ENCODE data around the gene TBX4. TPM values are rescaled to one million over a fixed set of nuclear protein-coding genes. Genes with fewer than 3 reads are reported as not detected.

TBX4 gene
- total and polyA plus RNA-seq, 12 donors: 0.03 TPM; not detected in 11

DNA sequence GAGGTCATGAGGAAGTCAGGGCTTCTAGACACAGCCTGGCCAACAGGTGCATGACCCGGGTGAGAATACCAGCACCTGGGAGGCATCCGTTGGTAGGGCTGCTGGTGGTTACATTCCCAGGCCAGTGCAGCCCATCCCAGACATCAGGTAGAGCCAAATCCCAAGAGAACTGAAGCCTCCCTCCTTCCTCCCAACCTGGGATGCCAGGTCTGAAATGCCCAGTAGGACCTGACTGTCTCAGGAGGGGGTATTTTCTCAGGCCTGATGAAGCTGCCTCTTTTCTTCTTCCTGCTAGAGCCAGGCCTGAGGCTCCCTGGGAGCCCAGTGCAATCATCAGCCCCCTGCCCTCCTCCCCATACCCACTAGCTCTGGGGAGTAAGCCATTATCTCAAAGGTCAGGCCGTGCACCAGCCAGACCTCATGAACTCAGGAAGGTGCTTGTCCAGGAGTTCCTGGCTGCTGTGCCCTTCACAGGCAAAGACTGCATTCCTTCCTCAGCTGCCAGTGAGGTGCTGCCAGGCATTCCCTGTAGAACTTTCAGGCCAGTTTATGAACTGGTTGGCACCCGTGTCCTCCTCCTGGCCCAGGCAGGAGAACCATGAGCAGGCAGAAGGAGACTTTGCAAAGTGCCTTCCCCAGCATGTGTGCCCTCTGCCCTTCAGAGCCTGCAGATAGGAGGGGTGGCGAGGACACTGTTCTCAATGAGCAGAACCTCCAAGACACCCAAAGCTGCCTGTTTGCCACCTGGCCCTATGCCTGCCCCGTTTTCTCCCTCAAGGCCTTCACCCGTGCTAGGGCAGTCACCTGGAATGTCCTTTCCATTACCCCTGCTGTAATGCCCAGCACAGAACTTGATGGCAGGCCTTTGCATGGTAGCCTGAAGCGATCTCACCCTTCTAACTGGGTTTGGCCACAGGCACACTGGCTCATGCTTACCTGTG, 45.0 kb upstream of the TBX4 start:
- Histone ChIP-seq H3K4me1 (peaks cover 8 to 70% (median 57%) of the 10 kb centered on the region in 9 donors), H3K27me3 (peaks cover 15 to 100% (median 72%) of the 10 kb centered on the region in 7 donors), H3K27ac (peak overlapping the region in 8 of 10 donors; percentile 5 to 88 (median 66)), H3K4me3 (peak overlapping the region in 7 of 10 donors; percentile 46 to 81 (median 70)), H3K9me3 (no peaks in the 10 kb centered on the region), H3K36me3 (peaks cover 0 to 19% (median 0%) of the 10 kb centered on the region in 9 donors)
- TF ChIP-seq, protein P1, sequence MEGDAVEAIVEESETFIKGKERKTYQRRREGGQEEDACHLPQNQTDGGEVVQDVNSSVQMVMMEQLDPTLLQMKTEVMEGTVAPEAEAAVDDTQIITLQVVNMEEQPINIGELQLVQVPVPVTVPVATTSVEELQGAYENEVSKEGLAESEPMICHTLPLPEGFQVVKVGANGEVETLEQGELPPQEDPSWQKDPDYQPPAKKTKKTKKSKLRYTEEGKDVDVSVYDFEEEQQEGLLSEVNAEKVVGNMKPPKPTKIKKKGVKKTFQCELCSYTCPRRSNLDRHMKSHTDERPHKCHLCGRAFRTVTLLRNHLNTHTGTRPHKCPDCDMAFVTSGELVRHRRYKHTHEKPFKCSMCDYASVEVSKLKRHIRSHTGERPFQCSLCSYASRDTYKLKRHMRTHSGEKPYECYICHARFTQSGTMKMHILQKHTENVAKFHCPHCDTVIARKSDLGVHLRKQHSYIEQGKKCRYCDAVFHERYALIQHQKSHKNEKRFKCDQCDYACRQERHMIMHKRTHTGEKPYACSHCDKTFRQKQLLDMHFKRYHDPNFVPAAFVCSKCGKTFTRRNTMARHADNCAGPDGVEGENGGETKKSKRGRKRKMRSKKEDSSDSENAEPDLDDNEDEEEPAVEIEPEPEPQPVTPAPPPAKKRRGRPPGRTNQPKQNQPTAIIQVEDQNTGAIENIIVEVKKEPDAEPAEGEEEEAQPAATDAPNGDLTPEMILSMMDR (IDR thresholded peaks at IDR 0.05): no peak
- ATAC-seq (no peak), DNase-seq (no peak)
- 57 to 69% methylated on average over 8 of the region's 8 CpGs for WGBS, 2 donors
- intact Hi-C loops (cut with DNase I): loop anchor here in 4 of 10 donors (5.0 to 10.0 kb wide), 4 partner anchors 150 to 692 kb away; no protein-coding TSS in a partner anchor

- H3K36me3 ChIP-seq: peaks cover 0 to 19% (median 0%) of the 10 kb centered on the region in 9 donors
- ATAC-seq: no peak
- peak overlapping the region in 8 of 10 donors; percentile 43 to 81 (median 68) for H3K4me3 ChIP-seq
- DNase-seq: no peak
- H3K4me1 ChIP-seq: peaks cover 8 to 74% (median 61%) of the 10 kb centered on the region in 9 donors
- TF ChIP-seq, protein P1 (IDR thresholded peaks at IDR 0.05): no peak
- peak overlapping the region in 8 of 10 donors; percentile 50 to 88 (median 66) for H3K27ac ChIP-seq
- intact Hi-C loops (cut with DNase I): loop anchor here in 4 of 10 donors (5.0 to 10.0 kb wide), 4 partner anchors 151 to 694 kb away; no protein-coding TSS in a partner anchor
- WGBS, 2 donors: 60 to 63% methylated on average over 41 of the region's 41 CpGs
- no peaks in the 10 kb centered on the region for H3K9me3 ChIP-seq
- H3K27me3 ChIP-seq: peaks cover 13 to 100% (median 60%) of the 10 kb centered on the region in 7 donors
Observed at GRCh38 chr17:61408151-61409041, 43.8 kb upstream of the TBX4 start.

GRCh38 chr17:61409301-61410112, 42.7 kb upstream of the TBX4 start:
- WGBS, 2 donors: 1% methylated on average over 73 of the region's 73 CpGs
- H3K4me1 ChIP-seq: peaks cover 11 to 76% (median 61%) of the 10 kb centered on the region in 9 donors
- DNase-seq: peak; percentile 59 to 74

More at GRCh38 chr17:61409301-61410112, 42.7 kb upstream of the TBX4 start:
- peaks cover 12 to 92% (median 49%) of the 10 kb centered on the region in 7 donors for H3K27me3 ChIP-seq
- peak overlapping the region in 8 of 10 donors; percentile 53 to 90 (median 86) for H3K27ac ChIP-seq
- ATAC-seq: peak in 7 of 8 donors; percentile 30 to 40 (median 35)
- TF ChIP-seq, protein P1 (IDR thresholded peaks at IDR 0.05): peak; percentile 23 to 65 (median 42)
- intact Hi-C loops (cut with DNase I): loop anchor here in 8 of 10 donors (2.0 to 10.0 kb wide), 10 partner anchors 143 to 695 kb away; partner anchors contain the start of gene MED13 (in 2 of the 8)
- no peaks in the 10 kb centered on the region for H3K9me3 ChIP-seq
- peak overlapping the region; percentile 7 to 81 (median 62) for H3K4me3 ChIP-seq
- H3K36me3 ChIP-seq: peaks cover 0 to 13% (median 0%) of the 10 kb centered on the region in 9 donors

Measured in heart right ventricle (tissue), 16 donors.